NOMO-1 (cell line): ENCODE data around the gene KRT73.

Experiments
- DNase-seq, 2 experiments: peaks; one replicate each; lab custom pipeline; 2025; ENCODE audit not compliant: unreplicated experiment in 2 of 2; lab: John Stamatoyannopoulos, UW

Gene KRT73

GRCh38 chr12:52627395-52628110 lies 9.2 kb upstream of the KRT73 start:
- no peak for DNase-seq

DNA sequence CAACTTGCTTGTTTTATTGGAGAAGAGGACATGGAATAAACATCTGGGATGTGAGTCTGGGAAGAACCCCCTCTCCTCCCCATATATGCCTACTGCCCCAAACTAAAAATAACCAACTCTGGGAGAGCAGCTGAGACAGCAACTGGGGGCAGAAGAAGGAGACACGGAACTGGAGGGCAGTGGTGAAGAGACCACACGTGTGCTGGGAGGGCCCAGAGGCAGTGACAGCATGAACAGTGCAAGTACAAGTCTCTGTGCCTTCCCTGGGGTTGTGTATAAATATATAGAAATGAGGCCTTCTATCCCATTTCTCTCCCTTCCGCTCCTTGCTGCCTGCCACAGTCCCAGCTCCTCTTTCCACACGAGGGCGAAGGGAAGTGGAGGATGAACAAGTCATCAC lies 4.0 kb upstream of the KRT73 start:
- no peak for DNase-seq

DNA sequence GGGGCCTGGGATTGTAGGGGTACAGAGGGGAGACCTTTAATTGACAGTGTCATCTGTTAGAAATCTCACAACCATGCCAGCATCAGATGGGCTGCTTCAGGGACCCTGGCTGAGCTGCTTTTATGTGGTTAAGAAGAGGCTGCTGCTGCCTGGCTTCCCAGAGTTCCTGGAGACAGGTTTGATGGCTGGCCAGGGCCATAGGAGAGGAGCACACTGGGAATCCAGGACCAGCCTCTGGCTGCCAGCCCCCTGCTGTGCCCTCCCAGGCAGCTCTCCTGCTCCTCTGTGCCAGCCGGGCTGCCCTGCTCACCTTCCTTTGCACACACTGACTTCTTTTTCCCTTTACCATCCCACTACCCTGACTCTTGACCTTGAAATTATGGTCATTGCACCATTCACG lies 507 bp upstream of the KRT73 start:
- no peak for DNase-seq

DNA sequence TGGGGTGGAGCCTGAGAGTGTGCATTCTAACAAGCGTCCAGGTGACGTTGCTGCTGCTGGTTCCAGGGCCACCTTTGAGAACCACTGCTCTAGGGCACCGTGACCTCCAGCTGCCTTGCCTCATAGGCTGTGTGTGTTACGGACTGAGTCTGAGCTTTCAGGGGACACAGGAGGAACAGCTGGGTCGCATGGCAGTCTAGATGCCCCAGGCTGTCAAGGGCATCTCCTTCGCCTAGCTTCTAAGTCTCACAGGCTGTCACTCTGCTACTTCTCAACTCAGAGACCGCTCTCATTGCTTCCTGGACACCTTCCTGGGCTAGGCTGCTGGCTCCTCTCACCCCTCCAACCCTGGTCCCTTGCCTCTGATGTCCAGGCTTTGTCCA lies 965 bp downstream of the KRT73 start:
- no peak for DNase-seq

GRCh38 chr12:52616680-52617402 lies 1.5 kb downstream of the KRT73 start:
- no peak for DNase-seq

GRCh38 chr12:52615912-52616311 lies 2.4 kb downstream of the KRT73 start:
- no peak for DNase-seq

- no peak for DNase-seq
Observed at GRCh38 chr12:52615208-52615868, 3.0 kb downstream of the KRT73 start.

GRCh38 chr12:52614381-52615207 lies 3.8 kb downstream of the KRT73 start:
- DNase-seq, result no peak

GRCh38 chr12:52613384-52614030 lies 4.9 kb downstream of the KRT73 start:
- no peak for DNase-seq

DNA sequence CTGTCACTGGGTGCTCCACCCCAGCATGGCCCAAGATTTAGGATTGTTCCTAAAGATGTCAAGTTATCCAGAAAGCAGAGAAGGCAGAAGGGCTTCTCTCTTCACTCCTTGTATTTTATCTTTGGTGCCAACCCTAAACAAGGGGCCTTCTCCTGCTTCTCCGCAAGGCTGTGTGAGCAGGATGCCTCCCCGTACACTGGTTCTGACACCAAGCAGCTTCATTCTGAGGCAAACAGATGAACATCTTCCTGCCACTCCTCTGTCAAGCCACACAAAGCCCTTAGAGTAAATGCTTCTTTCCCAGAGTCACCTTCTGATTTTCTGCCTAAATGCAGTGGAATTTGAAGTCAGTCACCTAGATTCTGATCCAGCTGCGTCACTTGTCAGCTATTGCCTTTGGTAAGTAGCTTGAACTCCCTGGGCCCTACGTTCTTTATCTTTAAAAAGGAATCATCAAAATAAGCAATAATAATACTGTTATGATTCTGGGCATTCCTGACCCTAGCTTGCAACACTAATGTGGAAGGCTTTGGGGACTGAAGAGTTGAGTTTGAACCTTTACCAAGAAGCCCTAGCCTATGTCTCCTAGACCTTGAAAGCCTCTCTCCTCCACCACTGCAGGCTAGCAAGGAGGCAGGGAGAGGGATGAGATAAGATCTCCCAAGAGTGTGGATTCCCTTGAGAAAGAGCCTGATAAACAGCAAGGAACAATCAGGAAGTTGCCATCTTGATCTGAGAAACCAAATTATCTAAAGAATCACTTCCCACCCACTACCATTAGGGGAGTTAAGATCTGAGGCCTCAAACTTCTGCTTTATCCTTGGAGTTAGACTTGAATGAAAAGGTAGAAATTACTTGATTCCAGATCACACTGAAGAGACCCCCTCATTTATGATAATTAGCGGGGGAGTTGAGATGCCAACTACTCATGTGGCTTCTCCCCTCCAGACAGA lies 5.7 kb downstream of the KRT73 start:
- no peak for DNase-seq

DNA sequence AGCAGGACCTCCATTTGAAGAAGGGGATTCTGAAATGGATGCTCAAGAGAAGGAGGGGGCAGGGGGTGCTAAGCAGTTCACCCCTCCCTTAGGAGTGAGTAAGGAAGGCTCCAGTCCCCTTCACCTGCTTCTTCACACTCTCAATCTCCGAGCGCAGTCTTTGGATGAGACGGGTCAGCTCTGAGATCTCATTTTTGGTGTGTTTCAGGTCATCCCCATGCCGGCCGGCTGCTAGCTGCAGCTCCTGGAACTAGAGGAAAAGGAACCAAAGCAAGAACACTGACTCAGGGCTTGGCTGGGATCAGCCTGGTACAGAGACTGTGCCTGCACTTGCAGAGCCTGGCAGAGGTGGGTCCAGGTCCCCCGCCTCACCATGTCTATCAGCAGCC lies 7.3 kb downstream of the KRT73 start:
- no peak for DNase-seq

DNA sequence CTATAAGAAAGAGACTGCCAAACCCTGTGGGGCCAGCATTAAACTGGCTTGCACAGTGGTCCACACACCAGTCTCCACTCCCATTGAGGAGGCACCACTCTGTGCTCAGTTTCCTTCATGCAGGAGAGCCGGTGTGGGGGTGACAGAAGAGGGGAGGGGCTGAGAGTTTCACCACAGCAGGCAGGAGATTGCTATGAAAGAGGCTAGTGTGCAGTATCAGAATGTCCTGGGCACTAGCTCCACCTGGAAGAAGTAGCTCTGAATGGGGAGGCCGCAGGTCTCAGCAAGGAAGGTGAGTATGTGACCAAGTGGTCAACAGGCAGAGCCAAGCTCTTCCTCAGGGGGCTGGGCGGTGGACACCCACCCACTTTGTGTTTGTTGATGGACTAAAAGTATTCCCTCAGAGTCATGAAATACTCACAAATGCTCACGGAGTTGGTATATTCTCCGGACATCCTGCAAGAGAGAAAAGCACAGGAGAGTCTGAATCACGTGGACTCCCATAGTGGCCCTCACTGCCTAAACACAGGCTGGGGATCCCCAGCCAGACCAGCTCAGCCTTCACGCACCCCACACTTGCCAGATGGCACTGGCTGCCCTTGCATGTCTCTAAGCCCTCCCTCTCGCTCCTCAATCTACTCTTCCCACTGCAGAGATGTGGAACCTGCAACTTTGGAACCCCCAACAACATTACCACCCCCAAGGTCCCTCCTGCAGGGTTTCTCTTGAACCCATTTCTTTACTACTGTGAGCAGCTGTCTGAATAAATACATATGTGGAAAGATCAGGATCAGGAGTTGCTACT lies 9.3 kb downstream of the KRT73 start:
- no peak for DNase-seq

GRCh38 chr12:52608161-52608560 lies 10.2 kb downstream of the KRT73 start:
- DNase-seq, result no peak

DNA sequence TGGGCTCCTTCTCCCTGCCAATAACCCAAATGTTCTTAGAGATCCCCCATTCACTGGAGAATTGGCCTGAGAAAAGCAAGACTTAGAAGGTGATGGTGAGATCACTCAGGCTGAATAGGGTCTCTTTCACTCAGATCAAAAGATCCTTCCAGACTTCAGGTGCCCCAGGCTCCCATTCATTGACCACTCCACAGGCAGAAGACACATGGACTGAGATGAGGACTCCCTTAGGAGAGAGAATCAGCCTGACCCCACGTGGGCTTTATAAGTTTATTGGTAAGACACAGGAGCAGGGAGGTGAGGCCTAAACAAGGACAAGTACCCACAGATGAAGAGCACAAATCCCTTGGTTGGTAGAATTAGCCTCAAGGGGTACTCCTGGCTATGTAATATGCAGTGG lies 11.0 kb downstream of the KRT73 start:
- DNase-seq, result no peak

DNA sequence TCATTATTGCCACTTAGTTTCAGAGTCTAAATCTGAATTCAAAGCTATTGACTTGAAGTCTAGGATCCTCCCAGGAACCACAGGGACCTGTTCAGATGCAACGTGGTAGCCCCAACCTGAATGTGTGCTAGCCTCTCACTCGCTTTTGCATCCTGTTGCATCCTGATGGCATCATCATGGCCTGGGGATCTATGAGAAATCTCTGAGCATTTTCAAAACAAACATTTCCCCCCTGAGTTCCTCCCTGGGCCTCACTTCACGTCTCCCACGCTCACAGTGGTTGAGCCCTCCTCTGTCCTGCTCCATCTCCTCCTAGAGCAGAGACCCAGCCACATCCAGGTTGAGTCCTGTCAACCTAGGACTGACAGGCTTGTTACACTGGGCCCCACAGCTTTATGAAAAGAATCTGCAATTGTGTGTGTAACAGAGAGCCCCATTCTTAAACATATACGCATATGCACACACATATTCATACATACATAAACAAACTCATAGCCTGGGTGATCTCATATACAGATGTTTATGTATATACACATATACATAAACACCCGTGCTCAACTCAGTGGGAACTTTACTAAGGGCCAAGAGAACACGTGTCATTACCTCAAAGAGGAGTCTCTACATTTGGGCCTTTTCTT lies 11.7 kb downstream of the KRT73 start:
- DNase-seq, result no peak

DNA sequence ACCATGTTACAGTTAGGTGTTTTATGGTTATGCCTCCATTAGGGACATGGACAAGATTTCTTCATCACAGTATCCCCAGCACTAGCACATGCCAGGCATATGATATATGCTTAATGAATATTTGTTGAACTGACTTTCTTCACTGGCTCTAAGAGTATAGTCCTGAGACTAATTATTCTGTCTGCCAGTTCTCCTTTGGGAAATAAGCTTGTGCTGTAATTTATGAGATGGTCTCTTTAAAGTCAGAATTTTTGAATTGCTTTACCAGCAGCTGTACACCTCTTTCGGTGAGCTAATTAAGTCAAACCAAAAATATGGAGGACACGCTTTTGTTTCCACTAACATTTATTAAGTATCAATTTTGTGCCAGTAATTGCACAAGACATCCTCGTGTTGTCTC lies 12.3 kb downstream of the KRT73 start:
- no peak for DNase-seq

GRCh38 chr12:52605542-52605941 lies 12.8 kb downstream of the KRT73 start:
- no peak for DNase-seq

- DNase-seq, result no peak
Observed at GRCh38 chr12:52604859-52605258, 13.5 kb downstream of the KRT73 start.
